GM06990 (cell line): Measurements from ENCODE around the gene ARHGEF39.

Experiments
- DNase-seq: peaks from one replicate; pipeline ENCODE4 v3.0.0-alpha.2; 2011; ENCODE audit not compliant: insufficient read length; ENCODE audit errors: extremely low read depth
- H3K27me3 ChIP-seq: replicated peaks from 2 replicates; pipeline ENCODE4 v1.6.0; 2011; ENCODE audit warnings: low read length; ENCODE audit not compliant: control insufficient read depth, insufficient read depth
- H3K36me3 ChIP-seq: 2 replicates; pipeline ENCODE4 v1.5.1; 2011; ENCODE audit warnings: low read length; ENCODE audit not compliant: control insufficient read depth, insufficient read depth
- H3K4me3 ChIP-seq: replicated peaks from 2 replicates; pipeline ENCODE4 v1.5.1; 2011; ENCODE audit warnings: low read depth, mild to moderate bottlenecking, control low read depth, low read length
- TF ChIP-seq, protein P1 (sequence below): IDR thresholded peaks from 2 replicates; pipeline ENCODE4 v1.5.1; 2011; ENCODE audit warnings: low read length, control low read depth, mild to moderate bottlenecking, inconsistent platforms; ENCODE audit not compliant: insufficient read depth, poor library complexity, severe bottlenecking

ARHGEF39 gene

DNA sequence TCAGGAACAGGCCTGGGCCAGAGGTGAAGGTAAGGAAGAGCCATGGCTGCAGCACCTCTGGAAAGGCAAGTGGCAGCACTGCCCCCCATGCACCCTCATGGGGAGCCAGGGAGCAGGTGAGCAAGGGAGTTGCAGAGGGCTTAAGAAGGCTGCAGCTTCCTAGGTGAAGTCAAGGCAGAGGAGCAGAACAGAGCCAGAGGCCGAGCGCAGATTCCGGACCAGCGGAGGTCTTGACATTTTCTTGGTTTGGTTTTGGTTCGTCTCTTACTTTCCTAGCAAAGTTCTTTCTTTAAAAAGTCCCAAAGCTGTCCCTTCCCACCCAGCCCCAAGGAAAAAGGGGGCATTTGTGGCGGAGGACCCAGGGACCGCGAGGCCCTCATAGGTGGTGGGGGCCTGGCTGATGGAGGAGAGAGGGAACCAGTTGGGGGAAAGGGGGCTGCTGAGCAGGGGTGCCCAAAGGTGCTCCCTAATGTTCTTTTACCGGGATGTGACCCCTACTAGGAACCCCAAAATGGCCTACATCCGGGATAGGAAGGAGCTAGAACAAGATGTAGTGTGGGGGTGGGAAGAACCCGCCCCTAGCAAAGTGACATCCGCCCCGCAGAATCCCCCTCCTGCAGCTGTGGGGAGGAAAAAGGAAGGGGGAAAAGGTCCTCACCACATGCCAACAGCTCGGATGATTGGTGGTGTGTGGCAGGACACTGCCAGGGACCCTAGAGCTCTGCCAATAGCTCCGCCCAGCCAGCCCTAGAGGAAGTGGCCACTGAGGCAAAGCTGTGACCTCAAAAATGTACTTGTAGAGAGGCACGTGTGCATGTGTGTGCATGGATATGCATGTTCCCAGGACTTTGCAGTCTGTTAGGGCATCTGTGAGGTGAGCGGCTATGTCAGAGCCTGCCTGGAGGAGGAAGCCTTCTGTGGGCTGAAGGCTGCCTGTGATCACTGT is 45.9 kb downstream of the ARHGEF39 start:
- no peaks in the 10 kb centered on the region for H3K27me3 ChIP-seq
- no peak overlapping the region for H3K4me3 ChIP-seq
- peak; percentile 74 for DNase-seq
- TF ChIP-seq, protein P1, sequence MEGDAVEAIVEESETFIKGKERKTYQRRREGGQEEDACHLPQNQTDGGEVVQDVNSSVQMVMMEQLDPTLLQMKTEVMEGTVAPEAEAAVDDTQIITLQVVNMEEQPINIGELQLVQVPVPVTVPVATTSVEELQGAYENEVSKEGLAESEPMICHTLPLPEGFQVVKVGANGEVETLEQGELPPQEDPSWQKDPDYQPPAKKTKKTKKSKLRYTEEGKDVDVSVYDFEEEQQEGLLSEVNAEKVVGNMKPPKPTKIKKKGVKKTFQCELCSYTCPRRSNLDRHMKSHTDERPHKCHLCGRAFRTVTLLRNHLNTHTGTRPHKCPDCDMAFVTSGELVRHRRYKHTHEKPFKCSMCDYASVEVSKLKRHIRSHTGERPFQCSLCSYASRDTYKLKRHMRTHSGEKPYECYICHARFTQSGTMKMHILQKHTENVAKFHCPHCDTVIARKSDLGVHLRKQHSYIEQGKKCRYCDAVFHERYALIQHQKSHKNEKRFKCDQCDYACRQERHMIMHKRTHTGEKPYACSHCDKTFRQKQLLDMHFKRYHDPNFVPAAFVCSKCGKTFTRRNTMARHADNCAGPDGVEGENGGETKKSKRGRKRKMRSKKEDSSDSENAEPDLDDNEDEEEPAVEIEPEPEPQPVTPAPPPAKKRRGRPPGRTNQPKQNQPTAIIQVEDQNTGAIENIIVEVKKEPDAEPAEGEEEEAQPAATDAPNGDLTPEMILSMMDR: no peak
- H3K36me3 ChIP-seq: no peaks in the 10 kb centered on the region

DNA sequence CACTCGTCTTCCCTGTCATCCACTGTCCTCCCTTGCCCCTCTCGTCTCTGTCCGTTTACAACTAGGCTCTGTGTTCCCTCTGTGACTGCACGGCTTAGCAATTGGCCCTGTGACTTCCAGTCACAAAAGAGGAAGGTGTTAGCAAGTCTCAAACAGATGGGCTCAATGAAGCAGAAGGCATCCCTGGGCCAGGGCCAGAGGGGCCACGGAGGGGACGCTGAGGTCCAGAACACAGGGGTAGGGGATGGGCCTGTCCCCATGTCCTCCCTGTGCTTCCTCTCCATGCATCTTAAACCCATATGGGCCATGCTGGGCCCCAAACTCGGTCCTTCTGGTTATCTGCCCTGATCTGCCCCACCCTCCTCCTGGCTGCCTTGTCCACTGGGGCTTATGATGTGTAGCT is 46.7 kb downstream of the ARHGEF39 start, which contains the start of gene CD72:
TSS of gene CD72 (minus strand) at position 89 of the 403 bp plus-strand sequence. CDS start 110 bp downstream, outside the sequence.
- Histone ChIP-seq H3K27me3 (no peaks in the 10 kb centered on the region), H3K4me3 (peak within 1 kb of the TSS; percentile 43), H3K36me3 (no peaks in the 10 kb centered on the region)
- peak; percentile 65 for DNase-seq
- TF ChIP-seq, protein P1: no peak

DNA sequence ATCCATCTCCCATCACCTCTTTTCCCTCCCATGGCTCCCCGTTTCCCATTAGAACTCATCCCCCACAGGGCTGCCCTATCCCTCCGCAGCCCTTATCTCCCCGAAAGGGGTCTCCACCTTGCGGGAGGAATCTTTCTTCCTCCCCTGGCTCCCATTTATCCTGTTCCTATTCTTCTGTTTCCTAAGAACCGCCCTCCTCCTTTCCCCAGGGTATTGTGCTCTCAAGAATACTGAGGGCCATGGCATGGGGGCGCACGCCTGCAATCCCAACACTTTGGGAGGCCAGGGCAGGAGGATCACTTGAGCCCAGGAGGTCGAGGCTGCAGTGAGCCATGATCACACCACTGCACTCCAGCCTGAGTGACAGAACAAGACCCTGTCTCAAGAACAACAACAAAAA is 47.4 kb downstream of the ARHGEF39 start:
- Histone ChIP-seq H3K36me3 (no peaks in the 10 kb centered on the region), H3K4me3 (peak overlapping the region; percentile 43), H3K27me3 (no peaks in the 10 kb centered on the region)
- DNase-seq: no peak
- TF ChIP-seq, protein P1: no peak

DNA sequence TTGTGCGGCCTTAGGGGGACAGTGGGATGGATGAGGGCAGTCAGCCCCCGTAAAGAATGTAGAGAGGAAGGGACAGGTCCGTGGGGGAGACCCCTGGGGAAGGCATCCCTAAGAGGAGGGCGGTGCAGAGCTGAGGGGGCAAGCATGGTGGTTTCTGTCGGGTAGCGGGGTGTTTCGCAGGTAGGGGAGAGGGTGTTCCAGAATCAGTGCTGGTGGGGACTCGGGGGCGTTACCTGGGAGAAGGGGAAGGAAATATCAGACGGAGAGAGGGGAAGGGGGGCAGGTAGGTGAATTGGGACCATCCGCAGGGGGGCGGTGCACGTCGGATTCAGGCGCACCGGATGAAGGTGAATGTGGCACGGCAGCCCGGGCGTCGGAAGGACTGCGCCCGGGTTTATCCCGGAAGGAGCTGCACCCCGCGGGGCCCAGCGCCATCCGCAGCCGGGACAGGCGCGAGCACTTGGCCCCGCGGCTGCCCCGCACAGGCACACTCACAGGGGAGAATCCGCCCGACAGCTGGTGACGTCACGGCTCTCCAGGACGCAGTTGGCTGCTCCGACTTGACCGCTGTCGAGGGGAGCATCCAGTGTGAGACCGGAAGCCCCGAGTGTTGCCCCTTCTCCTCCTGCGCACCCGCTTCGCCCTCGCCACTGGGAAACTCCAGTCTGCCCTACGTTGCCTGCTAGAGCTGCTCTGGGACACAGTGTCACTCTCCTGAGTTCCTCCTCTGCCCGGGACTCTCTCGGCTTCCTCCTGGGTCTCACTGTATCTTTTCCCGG is 48.1 kb downstream of the ARHGEF39 start:
- TF ChIP-seq, protein P1: peak; percentile 43
- H3K36me3 ChIP-seq: no peaks in the 10 kb centered on the region
- peak overlapping the region; percentile 43 for H3K4me3 ChIP-seq
- no peaks in the 10 kb centered on the region for H3K27me3 ChIP-seq
- DNase-seq: peak; percentile 82

DNA sequence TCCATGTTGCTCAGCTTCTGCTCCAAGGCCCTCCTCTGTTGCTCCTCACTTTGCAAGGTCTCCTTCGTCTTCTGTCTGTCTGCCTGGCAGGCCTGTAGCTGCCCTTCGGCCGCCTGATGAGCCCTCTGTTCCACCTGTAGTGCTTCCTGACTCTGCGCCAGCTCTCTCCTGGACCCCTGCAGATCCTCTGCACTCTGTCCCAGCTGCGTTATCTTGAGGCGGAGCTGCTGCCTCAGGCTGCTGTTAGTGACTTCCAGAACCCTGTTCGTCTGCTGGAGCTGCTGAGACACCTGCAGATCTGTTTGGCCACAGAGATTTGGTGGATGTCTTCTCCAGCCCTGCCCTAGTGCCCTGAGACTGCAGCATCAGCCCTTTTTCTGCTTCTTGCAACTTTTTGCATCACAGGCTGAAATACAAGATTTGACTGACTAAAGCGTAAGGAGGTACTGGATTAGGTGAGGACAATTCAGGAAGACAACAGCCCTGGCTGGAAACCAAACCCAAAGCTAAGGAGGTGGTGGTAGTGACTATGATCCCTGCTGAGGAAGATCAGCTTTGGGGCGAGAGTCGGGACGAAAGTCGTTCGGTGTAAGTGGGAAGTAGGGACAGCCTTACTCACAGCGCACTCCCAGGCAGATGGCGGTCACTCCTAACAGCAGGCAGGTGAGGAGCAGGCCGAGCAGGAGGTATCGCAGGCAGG is 48.9 kb downstream of the ARHGEF39 start:
- Histone ChIP-seq H3K36me3 (no peaks in the 10 kb centered on the region), H3K4me3 (no peak overlapping the region), H3K27me3 (no peaks in the 10 kb centered on the region)
- no peak for DNase-seq
- TF ChIP-seq, protein P1: no peak
